Stimulated activated effector memory CD8-positive, alpha-beta T cell treated with anti-CD3 and anti-CD28 coated beads, Interleukin-12 subunit alpha, Interleukin-12 subunit beta, amount 100 ng/mL, for 72 hours (primary cell): Measurements from ENCODE around the gene TBC1D3L.
"Not testable (repeated sequence)": the region's sequence is repeated elsewhere in the genome, so short reads cannot be mapped to it uniquely, and the experiment has no call there.

ENCODE experiments used
- ATAC-seq: fragments of 150-1000 bp; cut with Tn5 transposase; 2 replicates; pipeline ENCODE4 v1.10.0; 2021
- DNase-seq, 2 donors: peaks; one replicate each; pipeline ENCODE4 v3.0.0; 2021 to 2022; ENCODE audit warnings: low spot score in 2 of 2
- H3K27ac Mint-ChIP-seq: one replicate; pipeline ENCODE4 v1.8.0; 2022; ENCODE audit warnings: mild to moderate bottlenecking, mixed read lengths
- H3K36me3 Mint-ChIP-seq: one replicate; pipeline ENCODE4 v1.8.0; 2022; ENCODE audit warnings: mild to moderate bottlenecking, mixed read lengths
- H3K4me1 Mint-ChIP-seq: one replicate; pipeline ENCODE4 v1.8.0; 2022; ENCODE audit warnings: mixed read lengths
- H3K4me3 Mint-ChIP-seq: one replicate; pipeline ENCODE4 v1.8.0; 2022; ENCODE audit warnings: mild to moderate bottlenecking, mixed read lengths
- H3K9me3 Mint-ChIP-seq: one replicate; pipeline ENCODE4 v1.8.0; 2022; ENCODE audit warnings: mixed read lengths

TBC1D3L gene

GRCh38 chr17:37988960-37989359 lies at the start of gene TBC1D3L:
TBC1D3L (minus strand) TSS chr17:37989060; CDS start chr17:37987520, 1,540 bp downstream.
- H3K4me3 Mint-ChIP-seq, H3K27ac Mint-ChIP-seq, DNase-seq, H3K4me1 Mint-ChIP-seq, ATAC-seq, H3K9me3 Mint-ChIP-seq, H3K36me3 Mint-ChIP-seq: not testable (repeated sequence)

DNA sequence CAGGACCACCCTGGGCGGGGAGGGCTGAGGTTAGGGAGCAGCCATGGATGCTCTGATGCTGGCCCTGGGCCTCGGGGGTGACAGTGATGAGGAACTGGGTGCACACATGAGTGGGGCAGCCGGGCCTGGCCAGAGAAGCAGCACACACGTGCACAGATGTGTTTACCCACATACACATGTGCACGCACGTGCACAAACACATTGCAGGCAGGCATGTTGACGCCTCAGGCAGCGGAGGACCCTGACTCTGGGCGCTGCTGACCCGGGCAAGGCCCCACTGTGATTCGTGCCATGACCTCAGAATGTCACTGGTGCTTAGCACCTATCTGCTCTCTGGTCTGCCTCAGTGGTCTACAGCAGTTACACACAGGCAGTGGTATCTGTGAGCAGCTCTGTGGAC lies 14.8 kb upstream of the TBC1D3L start, which contains the start of gene TBC1D3D:
Gene TBC1D3D, plus strand, starts transcription at position 301 of the 400 bp plus-strand sequence. CDS start 1,585 bp downstream, outside the sequence.
- DNase-seq, H3K36me3 Mint-ChIP-seq, H3K27ac Mint-ChIP-seq, H3K9me3 Mint-ChIP-seq, ATAC-seq, H3K4me1 Mint-ChIP-seq, H3K4me3 Mint-ChIP-seq: not testable (repeated sequence)
